ENCODE data around the gene PRKCD.

DNA sequence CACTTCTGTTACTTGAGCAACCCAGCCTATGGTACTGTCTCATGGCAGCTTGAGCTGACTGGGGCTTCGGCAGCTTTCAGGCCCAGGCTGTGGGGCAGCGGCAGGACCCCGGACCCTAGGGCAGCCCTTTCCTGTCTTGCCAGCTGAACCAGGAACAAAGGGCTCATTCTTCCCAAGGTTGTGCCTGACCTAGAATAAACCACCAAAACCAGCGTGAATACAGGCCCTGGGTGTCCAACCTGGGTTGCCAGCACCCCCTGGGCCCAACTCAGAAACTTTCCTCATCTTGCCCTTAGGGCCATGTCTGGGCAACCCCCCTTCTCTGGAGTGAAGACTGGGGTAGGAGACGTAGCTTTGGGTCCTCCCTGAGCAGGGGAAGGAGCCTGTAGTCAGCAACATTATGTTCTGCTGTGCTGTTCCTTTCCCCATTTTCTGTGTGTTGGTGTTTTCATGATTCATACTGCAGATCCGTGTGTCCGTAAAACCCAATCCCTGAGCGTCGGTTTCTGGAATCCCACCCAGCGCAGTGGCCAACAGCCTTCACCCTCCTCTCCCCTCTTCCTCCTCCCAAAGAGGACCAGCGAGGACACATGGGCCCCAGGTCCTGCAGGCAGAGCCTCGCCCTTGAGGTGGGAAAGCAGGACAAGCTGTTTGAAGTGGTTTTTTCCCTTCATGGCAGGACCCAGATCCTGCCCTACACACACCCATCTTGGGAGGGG, 61.3 kb downstream of the PRKCD start:
- TF ChIP-seq YY1 (IDR thresholded peaks at IDR 0.05; ENCODE audit: insufficient read depth, insufficient read length) (no peak), ZNF274 (IDR thresholded peaks at IDR 0.05; ENCODE audit: low read depth, low read length) (no peak), SUZ12 (IDR thresholded peaks at IDR 0.05; ENCODE audit: extremely low read depth, insufficient read depth, insufficient read length) (no peak)

Measured in NT2/D1 (cell line).